ENCODE measurements around the gene BAX. TPM values are rescaled to one million over a fixed set of nuclear protein-coding genes. Genes with fewer than 3 reads are reported as not detected.

The BAX gene
- polyA plus RNA-seq, 2 of the 4 experiments (the other 2 are of a cell fraction): 134 to 299 TPM

DNA sequence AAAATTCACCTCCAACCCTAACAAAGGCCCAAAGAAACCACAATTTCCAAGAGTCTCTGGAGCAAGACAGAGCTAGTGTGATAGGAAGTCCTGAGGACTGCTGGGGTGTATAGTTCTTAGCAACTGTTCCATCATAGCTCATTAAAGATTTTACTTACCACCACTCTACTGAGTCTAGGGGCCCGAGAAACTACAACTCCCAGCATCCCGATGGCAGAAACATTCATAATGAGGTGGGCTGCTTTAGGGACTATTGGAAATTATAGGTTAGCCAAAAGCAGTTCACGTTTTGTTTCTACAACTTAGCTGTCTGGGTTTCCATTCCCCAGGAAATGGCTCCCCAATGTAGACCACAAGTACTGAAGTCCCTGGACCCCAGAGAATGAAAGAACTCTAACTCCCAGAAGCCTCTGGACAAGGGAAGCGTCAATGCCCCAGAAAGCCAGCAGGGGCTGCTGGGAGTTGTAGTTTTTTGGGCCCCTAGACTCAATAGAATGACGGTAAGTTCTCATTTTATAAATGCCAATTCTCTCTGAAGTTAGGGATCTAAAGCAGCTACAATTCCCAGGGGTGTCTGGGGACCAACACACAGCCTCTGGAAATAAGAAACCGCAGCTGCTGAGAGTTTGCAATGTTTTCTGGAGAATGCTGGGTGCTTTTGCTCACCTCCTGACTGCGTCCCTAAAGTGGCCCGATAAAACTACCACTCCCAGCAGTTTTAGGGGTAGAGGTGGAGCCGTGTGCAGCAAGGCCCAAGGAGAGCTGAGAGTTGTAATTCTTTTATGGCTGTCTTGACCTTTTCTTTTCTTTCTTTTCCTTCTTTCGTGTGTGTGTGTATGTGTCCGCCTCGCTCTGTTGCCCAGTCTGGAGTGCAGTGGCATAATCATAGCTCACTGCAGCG, 21.5 kb downstream of the BAX start:
- peak in 1 of 2 experiments; percentile 47 for DNase-seq (ENCODE audit: low read depth in 1 of 2, low spot score in 1 of 2)
- no peak for TF ChIP-seq HOXB5 (CRISPR knock-in tag; IDR thresholded peaks at IDR 0.05)
- TF ChIP-seq ZSCAN20 (CRISPR knock-in tag; IDR thresholded peaks at IDR 0.05): no peak
- TF ChIP-seq SMC3 (IDR thresholded peaks at IDR 0.05): no peak
- TF ChIP-seq FOSB (CRISPR knock-in tag; IDR thresholded peaks at IDR 0.05): no peak
- no peak for TF ChIP-seq ZNF302 (CRISPR knock-in tag; IDR thresholded peaks at IDR 0.05)
- no peak for TF ChIP-seq HES2 (IDR thresholded peaks at IDR 0.05)
- 0 out of 2 replicates have a peak, but pooled peaks have one; percentile 29 for TF ChIP-seq FOXS1 (CRISPR knock-in tag; IDR thresholded peaks at IDR 0.05)
- TF ChIP-seq, protein P1, sequence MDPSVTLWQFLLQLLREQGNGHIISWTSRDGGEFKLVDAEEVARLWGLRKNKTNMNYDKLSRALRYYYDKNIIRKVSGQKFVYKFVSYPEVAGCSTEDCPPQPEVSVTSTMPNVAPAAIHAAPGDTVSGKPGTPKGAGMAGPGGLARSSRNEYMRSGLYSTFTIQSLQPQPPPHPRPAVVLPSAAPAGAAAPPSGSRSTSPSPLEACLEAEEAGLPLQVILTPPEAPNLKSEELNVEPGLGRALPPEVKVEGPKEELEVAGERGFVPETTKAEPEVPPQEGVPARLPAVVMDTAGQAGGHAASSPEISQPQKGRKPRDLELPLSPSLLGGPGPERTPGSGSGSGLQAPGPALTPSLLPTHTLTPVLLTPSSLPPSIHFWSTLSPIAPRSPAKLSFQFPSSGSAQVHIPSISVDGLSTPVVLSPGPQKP (IDR thresholded peaks at IDR 0.05; ENCODE audit: low read depth, low read length): no peak
- 0 out of 2 replicates have a peak, but pooled peaks have one; percentile 22 for TF ChIP-seq HOXB13 (CRISPR knock-in tag; IDR thresholded peaks at IDR 0.05; ENCODE audit: low read depth)
- TF ChIP-seq, protein P2, sequence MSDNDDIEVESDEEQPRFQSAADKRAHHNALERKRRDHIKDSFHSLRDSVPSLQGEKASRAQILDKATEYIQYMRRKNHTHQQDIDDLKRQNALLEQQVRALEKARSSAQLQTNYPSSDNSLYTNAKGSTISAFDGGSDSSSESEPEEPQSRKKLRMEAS (IDR thresholded peaks at IDR 0.05): no peak
- Histone ChIP-seq H3K4me1 (peaks cover 13% of the 10 kb centered on the region), H3K9me3 (no peaks in the 10 kb centered on the region), H3K27ac (no peak overlapping the region), H3K4me2 (no peak overlapping the region), H3K4me3 (no peak overlapping the region)
- FAIRE-seq: no peak
- ATAC-seq: peak; percentile 46 to 72; a peak in 5 of 6 replicates
- ChIA-PET CTCF (interaction anchor here (0.6 to 19.0 kb wide), 11 partner anchors 9 to 330 kb away, joined by 3 to 360 read pairs (median 5); partner anchors contain the start of genes CA11, GYS1 and RUVBL2), POLR2A (interaction anchor here (0.6 to 1.8 kb wide), 6 partner anchors 9 to 139 kb away, joined by 3 to 4 read pairs (median 3); partner anchors contain the start of genes PPP1R15A and RUVBL2)
- WGBS (ENCODE audit: missing lambda C conversion rate): 86% methylated on average over 13 of the region's 13 CpGs

GRCh38 chr19:48977061-48977460, 22.4 kb downstream of the BAX start:
- ChIA-PET POLR2A (interaction anchor here (1.2 kb wide), 2 partner anchors 9 to 358 kb away, joined by 3 read pairs; partner anchors contain the start of genes RPL18 and SPHK2), CTCF (interaction anchor here (0.8 to 19.0 kb wide), 13 partner anchors 9 to 331 kb away, joined by 3 to 360 read pairs (median 5); partner anchors contain the start of genes CA11, GYS1, NUCB1 and RUVBL2)
- Histone ChIP-seq H3K27ac (no peak overlapping the region), H3K9me3 (no peaks in the 10 kb centered on the region), H3K4me3 (no peak overlapping the region), H3K4me1 (peaks cover 13% of the 10 kb centered on the region), H3K4me2 (no peak overlapping the region)
- TF ChIP-seq RAD21 (conservative IDR thresholded peaks at IDR 0.05 in 1 of 2, IDR thresholded peaks at IDR 0.05 in 1 of 2): no peak
- no peak for TF ChIP-seq CBX2 (IDR thresholded peaks at IDR 0.05; ENCODE audit: borderline replicate concordance, low read depth)
- no peak for TF ChIP-seq JUNB (IDR thresholded peaks at IDR 0.05)
- TF ChIP-seq JUN (IDR thresholded peaks at IDR 0.05): no peak
- TF ChIP-seq CHD2 (IDR thresholded peaks at IDR 0.05; ENCODE audit: low read length, partially characterized antibody): no peak
- no peak for TF ChIP-seq EHF (CRISPR knock-in tag; IDR thresholded peaks at IDR 0.05)
- no peak for TF ChIP-seq EHMT2 (IDR thresholded peaks at IDR 0.05; ENCODE audit: low read depth)
- TF ChIP-seq ZSCAN20 (CRISPR knock-in tag; IDR thresholded peaks at IDR 0.05): no peak
- TF ChIP-seq ZC3H11A (IDR thresholded peaks at IDR 0.05): no peak
- TF ChIP-seq FOSL2 (IDR thresholded peaks at IDR 0.05): no peak
- TF ChIP-seq FOSL2 (CRISPR knock-in tag; IDR thresholded peaks at IDR 0.05): no peak
- TF ChIP-seq, protein P3, sequence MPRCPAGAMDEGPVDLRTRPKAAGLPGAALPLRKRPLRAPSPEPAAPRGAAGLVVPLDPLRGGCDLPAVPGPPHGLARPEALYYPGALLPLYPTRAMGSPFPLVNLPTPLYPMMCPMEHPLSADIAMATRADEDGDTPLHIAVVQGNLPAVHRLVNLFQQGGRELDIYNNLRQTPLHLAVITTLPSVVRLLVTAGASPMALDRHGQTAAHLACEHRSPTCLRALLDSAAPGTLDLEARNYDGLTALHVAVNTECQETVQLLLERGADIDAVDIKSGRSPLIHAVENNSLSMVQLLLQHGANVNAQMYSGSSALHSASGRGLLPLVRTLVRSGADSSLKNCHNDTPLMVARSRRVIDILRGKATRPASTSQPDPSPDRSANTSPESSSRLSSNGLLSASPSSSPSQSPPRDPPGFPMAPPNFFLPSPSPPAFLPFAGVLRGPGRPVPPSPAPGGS (IDR thresholded peaks at IDR 0.05): no peak
- no peak for TF ChIP-seq MAFK (IDR thresholded peaks at IDR 0.05; ENCODE audit: partially characterized antibody)
- no peak for DNase-seq (ENCODE audit: low read depth in 1 of 2, low spot score in 1 of 2)
- ATAC-seq: no peak
- FAIRE-seq: no peak
- WGBS (ENCODE audit: missing lambda C conversion rate): 77% methylated on average over 2 of the region's 2 CpGs
